NK-92 treated with Interleukin-12 subunit alpha and Interleukin-12 subunit beta, amount 100 ng/mL, for 24 hours (cell line): ENCODE results near the gene IFI27L1.

Source experiments
- DNase-seq: peaks from one replicate; lab custom pipeline; 2025; lab: John Stamatoyannopoulos, UW

The IFI27L1 gene

GRCh38 chr14:94080621-94081385 is at the start of gene IFI27L1, which contains the start of gene DDX24:
Gene IFI27L1, plus strand, starts transcription at chr14:94081310. Its CDS starts 15,628 bp downstream, at chr14:94096938.
Gene DDX24, minus strand, starts transcription at chr14:94081202. Its CDS starts 1,460 bp downstream, at chr14:94079742.
- DNase-seq = peak; percentile 93

- DNase-seq = no peak
These were observed 49.2 kb upstream of the IFI27L1 start for GRCh38 chr14:94031883-94032279.

GRCh38 chr14:94034886-94035285 is 46.2 kb upstream of the IFI27L1 start:
- no peak for DNase-seq

GRCh38 chr14:94036313-94037167 is 44.6 kb upstream of the IFI27L1 start:
- peak; percentile 56 for DNase-seq

- DNase-seq = no peak
These were observed 43.2 kb upstream of the IFI27L1 start for GRCh38 chr14:94037954-94038353.

- DNase-seq = no peak
These were observed 42.6 kb upstream of the IFI27L1 start for GRCh38 chr14:94038510-94038909.

GRCh38 chr14:94038921-94039629 is 42.0 kb upstream of the IFI27L1 start:
- DNase-seq = no peak

- DNase-seq = no peak
These were observed 40.9 kb upstream of the IFI27L1 start for GRCh38 chr14:94040247-94040646.

GRCh38 chr14:94040796-94041195 is 40.3 kb upstream of the IFI27L1 start:
- no peak for DNase-seq

- DNase-seq = no peak
These were observed 39.4 kb upstream of the IFI27L1 start for GRCh38 chr14:94041551-94042346.

GRCh38 chr14:94042433-94043091 is 38.5 kb upstream of the IFI27L1 start:
- DNase-seq = no peak

GRCh38 chr14:94043111-94043755 is 37.9 kb upstream of the IFI27L1 start:
- DNase-seq = no peak

GRCh38 chr14:94043756-94044475 is 37.2 kb upstream of the IFI27L1 start:
- DNase-seq = no peak

GRCh38 chr14:94044476-94045091 is 36.5 kb upstream of the IFI27L1 start:
- DNase-seq = no peak

- no peak for DNase-seq
These were observed 36.0 kb upstream of the IFI27L1 start for GRCh38 chr14:94045101-94045500.

- DNase-seq = no peak
These were observed 35.4 kb upstream of the IFI27L1 start for GRCh38 chr14:94045563-94046345.

GRCh38 chr14:94046696-94047250 is 34.3 kb upstream of the IFI27L1 start:
- DNase-seq = no peak

GRCh38 chr14:94047581-94047980 is 33.5 kb upstream of the IFI27L1 start:
- DNase-seq = no peak
